GM18520 (cell line): ENCODE measurements around the gene SCN1A.
"Not testable (repeated sequence)": the region's sequence is repeated elsewhere in the genome, so short reads cannot be mapped to it uniquely, and the experiment has no call there.

Experiments used
- ATAC-seq: cut with Tn5 transposase; IDR thresholded peaks from one replicate; pipeline ENCODE4 v1.9.1; 2021; ENCODE audit not compliant: unreplicated experiment

SCN1A gene

DNA sequence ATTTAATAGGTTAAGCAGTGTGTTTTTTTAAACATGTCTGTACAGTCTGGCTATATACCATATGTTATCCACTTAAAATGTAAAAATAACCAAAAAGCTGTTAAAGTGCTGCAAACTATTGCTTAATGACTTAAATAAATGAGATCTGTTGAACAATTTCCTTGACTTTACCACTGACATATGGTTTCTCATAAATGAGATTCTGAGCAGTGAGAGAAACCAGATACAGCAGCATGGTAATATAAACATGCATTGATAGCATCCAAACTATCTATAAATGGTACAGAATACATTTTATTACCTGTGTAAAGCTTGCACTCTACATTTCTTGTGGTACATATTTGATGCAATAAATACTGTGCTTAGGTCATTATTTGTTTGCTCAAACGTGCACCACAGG lies 138.0 kb downstream of the SCN1A start:
- no peak for ATAC-seq

GRCh38 chr2:165985120-165985519 lies 142.7 kb downstream of the SCN1A start:
- ATAC-seq, result no peak

DNA sequence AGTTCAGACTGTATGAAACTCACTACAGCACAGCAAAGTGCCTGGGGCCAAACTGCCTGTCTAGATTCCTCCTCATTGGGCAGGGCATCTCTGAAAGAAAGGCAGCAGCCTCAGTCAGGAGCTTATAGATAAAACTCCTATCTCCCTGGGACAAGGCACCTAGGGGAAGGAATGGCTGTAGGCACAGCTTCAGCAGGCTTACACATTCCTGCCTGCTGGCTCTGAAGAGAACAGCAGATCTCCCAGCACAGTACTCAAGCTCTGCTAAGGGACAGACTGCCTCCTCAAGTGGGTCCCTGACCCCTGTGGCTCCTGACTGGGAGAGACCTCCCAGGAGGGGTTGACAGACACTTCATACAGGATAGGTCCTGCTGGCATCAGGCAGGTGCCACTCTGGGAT lies 155.7 kb downstream of the SCN1A start:
- ATAC-seq, result not testable (repeated sequence)

DNA sequence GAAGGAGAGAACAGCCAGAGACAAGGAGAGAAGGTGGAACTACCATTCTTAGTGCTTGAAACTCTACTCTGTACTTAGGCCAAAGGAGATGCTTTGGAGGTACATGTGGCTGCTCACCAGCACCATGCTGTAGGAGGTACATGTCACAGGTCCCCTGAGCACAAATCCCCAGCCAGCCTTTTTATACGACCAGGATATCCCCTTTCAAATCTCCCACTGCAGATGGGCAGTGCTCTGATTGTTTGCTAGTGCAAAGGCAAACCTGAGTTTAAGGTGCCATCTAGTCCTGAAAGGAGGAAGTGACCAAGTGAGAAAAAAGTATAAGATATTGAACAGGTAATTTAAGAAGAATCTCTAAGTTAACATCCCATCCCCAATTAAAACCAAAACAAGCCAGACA lies 157.2 kb downstream of the SCN1A start:
- ATAC-seq, result no peak

- no peak for ATAC-seq
Measured at GRCh38 chr2:165969227-165969626, 158.6 kb downstream of the SCN1A start.

DNA sequence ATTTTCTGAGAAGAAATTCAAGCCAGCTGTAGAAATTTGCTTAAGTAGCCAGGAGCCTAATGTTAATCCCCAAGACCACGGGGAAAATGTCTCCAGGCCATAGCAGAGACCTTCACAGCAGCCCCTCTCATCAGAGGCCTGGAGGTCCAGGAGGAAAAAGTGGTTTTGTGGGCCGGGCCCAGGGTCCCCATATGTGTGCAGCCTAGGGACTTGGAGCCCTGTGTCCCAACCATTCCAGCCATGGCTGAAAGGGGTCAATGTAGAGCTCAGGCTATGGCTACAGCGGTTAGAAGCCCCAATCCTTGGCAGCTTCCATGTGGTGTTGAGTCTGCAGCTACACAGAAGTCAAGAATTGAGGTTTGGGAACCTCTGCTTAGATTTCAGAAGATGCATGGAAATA lies 160.1 kb downstream of the SCN1A start:
- ATAC-seq, result no peak

- ATAC-seq, result no peak
Measured at GRCh38 chr2:165961818-165962217, 166.0 kb downstream of the SCN1A start.

GRCh38 chr2:165959371-165959770 lies 168.4 kb downstream of the SCN1A start:
- no peak for ATAC-seq

DNA sequence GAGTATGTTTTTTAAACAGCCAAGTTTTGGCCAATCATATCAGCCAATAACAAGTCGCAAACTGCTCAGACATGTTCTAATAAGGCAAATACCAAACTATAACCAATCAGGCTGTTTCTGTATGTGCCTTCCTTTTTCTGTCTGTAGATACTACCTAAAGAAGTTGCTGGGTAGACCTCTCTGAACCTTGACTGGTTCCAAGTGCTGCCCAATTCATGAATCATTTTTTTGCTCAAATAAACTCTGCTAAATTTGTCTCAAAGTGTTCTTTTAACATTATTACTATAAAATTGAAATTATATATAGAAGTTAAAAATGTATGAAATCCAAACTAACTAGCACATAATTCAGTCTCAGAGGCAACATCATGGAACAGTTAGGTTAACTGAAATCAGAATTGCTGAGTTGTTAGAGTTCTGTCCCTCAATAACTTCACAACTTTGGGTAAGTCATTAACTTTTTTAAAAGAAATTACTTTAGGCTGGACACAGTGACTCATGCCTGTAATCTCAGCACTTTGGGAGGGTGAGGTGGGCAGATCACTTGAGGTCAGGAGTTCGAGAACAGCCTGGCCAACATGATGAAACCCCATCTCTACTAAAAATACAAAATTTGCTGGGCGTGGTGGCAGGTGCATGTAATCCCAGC lies 169.4 kb downstream of the SCN1A start:
- ATAC-seq, result no peak

DNA sequence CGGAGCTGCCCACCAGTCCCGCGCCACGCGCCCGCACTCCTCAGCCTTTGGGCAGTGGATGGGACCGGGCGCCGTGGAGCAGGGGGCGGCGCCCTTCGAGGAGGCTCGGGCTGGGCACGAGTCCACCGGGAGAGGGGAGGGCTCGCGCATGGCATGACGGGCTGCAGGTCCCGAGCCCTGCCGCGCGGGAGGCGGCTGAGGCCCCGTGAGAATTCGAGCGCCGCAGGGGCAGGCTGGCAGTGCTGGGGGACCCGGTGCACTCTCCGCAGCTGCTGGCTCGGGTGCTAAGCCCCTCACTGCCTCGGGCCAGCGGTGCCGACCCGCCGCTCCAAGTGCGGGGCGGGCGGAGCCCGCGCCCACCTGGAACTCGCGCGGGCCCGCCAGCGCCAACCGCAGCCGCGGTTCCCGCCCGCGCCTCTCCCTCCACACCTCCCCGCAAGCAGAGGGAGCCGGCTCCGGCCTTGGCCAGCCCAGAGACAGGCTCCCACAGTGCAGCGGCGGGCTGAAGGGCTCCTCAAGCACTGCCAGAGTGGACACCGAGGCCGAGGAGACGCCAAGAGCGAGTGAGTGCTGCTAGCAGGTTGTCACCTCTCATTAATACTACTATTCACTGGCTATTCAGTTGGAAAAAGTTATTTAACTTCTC lies 170.7 kb downstream of the SCN1A start:
- no peak for ATAC-seq

GRCh38 chr2:165953655-165954606 lies 173.9 kb downstream of the SCN1A start, which contains the start of gene TTC21B:
TSS of gene TTC21B (minus strand) at chr2:165953776. CDS start at chr2:165953705, 71 bp downstream.
- ATAC-seq, result peak; percentile 86

- peak; percentile 17 for ATAC-seq
Measured at GRCh38 chr2:165953306-165953654, 174.5 kb downstream of the SCN1A start.

- ATAC-seq, result peak; percentile 26
Measured at GRCh38 chr2:165952741-165953211, 175.0 kb downstream of the SCN1A start.

DNA sequence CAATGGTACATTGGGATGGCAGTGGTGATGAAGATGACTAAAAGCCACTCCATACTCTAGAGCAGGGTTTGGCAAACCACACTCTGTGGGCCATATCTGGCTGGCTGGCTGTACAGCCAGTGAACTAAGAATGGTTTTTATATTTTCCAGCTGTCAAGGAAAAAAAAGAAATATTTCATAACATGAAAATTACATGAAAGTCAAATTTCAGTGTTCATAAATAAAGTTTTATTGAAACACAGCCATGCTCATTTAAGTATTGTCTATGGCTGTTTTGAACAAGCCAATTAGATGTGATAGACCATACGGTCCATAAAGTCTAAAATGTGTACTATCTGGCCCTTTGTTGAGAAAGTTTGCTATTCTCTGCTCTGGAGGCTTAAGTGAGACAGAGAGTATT lies 175.7 kb downstream of the SCN1A start:
- ATAC-seq, result no peak

DNA sequence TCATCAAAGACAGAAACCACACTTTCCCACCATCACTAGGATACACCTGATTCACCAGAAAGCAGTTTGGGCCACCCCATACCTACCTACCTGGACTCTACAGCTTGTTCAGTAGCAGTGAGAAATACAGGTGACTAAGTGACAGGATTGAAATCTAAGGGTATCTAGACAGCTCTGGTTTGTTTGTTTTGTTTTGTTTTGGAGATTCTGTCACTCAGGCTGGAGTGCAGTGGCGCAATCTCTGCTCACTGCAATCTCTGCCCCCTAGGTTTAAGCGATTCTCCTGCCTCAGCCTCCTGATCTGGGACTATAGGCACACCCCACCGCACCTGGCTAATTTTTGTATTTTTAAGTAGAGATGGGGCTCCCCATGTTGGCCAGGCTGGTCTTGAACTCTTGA lies 177.4 kb downstream of the SCN1A start:
- ATAC-seq, result no peak

- no peak for ATAC-seq
Measured at GRCh38 chr2:165941827-165942226, 186.0 kb downstream of the SCN1A start.

GRCh38 chr2:165938237-165938636 lies 189.6 kb downstream of the SCN1A start:
- ATAC-seq, result no peak
